ENCODE data around the gene DSC1.

Gene DSC1

GRCh38 chr18:31102941-31103340 is 59.7 kb downstream of the DSC1 start:
- DNase-seq, result no peak

GRCh38 chr18:31102025-31102684 is 60.5 kb downstream of the DSC1 start, which contains the start of gene DSC2:
TSS of gene DSC2 (minus strand) at chr18:31102421. CDS start at chr18:31101971, 450 bp downstream.
- DNase-seq, result no peak

- DNase-seq, result no peak
These were observed 61.3 kb downstream of the DSC1 start for GRCh38 chr18:31101183-31102024.

GRCh38 chr18:31100436-31101182 is 62.0 kb downstream of the DSC1 start:
- no peak for DNase-seq

- no peak for DNase-seq
These were observed 63.0 kb downstream of the DSC1 start for GRCh38 chr18:31099450-31100230.

- DNase-seq, result no peak
These were observed 63.8 kb downstream of the DSC1 start for GRCh38 chr18:31098878-31099277.

- DNase-seq, result no peak
These were observed 65.0 kb downstream of the DSC1 start for GRCh38 chr18:31097666-31098065.

GRCh38 chr18:31093880-31094279 is 68.8 kb downstream of the DSC1 start:
- DNase-seq, result no peak

GRCh38 chr18:31093294-31093693 is 69.4 kb downstream of the DSC1 start:
- DNase-seq, result no peak

- DNase-seq, result no peak
These were observed 71.3 kb downstream of the DSC1 start for GRCh38 chr18:31091350-31091749.

- no peak for DNase-seq
These were observed 74.1 kb downstream of the DSC1 start for GRCh38 chr18:31088532-31088931.

- no peak for DNase-seq
These were observed 82.7 kb downstream of the DSC1 start for GRCh38 chr18:31079973-31080372.

All from activated CD4-positive, alpha-beta T cell treated with anti-CD3 and anti-CD28 coated beads for 1 hour (primary cell).